ENCODE data around the gene LYZ.

The LYZ gene

GRCh38 chr12:69338936-69339335 lies 9.2 kb upstream of the LYZ start:
- DNase-seq (ENCODE audit: low read depth): no peak

- no peak for DNase-seq (ENCODE audit: low read depth)
Observed at GRCh38 chr12:69339999-69340398, 8.2 kb upstream of the LYZ start.

GRCh38 chr12:69341328-69341727 lies 6.9 kb upstream of the LYZ start:
- DNase-seq (ENCODE audit: low read depth): no peak

GRCh38 chr12:69342421-69342820 lies 5.8 kb upstream of the LYZ start:
- DNase-seq (ENCODE audit: low read depth): no peak

- no peak for DNase-seq (ENCODE audit: low read depth)
Observed at GRCh38 chr12:69343357-69343756, 4.8 kb upstream of the LYZ start.

- no peak for DNase-seq (ENCODE audit: low read depth)
Observed at GRCh38 chr12:69343885-69344612, 4.1 kb upstream of the LYZ start.

- no peak for DNase-seq (ENCODE audit: low read depth)
Observed at GRCh38 chr12:69345077-69345476, 3.1 kb upstream of the LYZ start.

- DNase-seq (ENCODE audit: low read depth): no peak
Observed at GRCh38 chr12:69345742-69346141, 2.4 kb upstream of the LYZ start.

GRCh38 chr12:69350002-69350626 lies 1.9 kb downstream of the LYZ start:
- no peak for DNase-seq (ENCODE audit: low read depth)

GRCh38 chr12:69350777-69351176 lies 2.6 kb downstream of the LYZ start:
- no peak for DNase-seq (ENCODE audit: low read depth)

- DNase-seq (ENCODE audit: low read depth): no peak
Observed at GRCh38 chr12:69351462-69352236, 3.5 kb downstream of the LYZ start.

GRCh38 chr12:69352904-69353303 lies 4.7 kb downstream of the LYZ start:
- DNase-seq (ENCODE audit: low read depth): no peak

- DNase-seq (ENCODE audit: low read depth): no peak
Observed at GRCh38 chr12:69354172-69354555, 6.0 kb downstream of the LYZ start.

GRCh38 chr12:69354556-69355187 lies 6.5 kb downstream of the LYZ start:
- DNase-seq (ENCODE audit: low read depth): no peak

GRCh38 chr12:69355363-69356028 lies 7.3 kb downstream of the LYZ start:
- DNase-seq (ENCODE audit: low read depth): no peak

GRCh38 chr12:69359531-69360347 lies 11.6 kb downstream of the LYZ start, which contains the start of gene YEATS4:
Gene YEATS4 (plus strand): TSS chr12:69359743. CDS start chr12:69359973, 230 bp downstream.
- DNase-seq (ENCODE audit: low read depth): peak; percentile 87

GRCh38 chr12:69360348-69360672 lies 12.1 kb downstream of the LYZ start:
- DNase-seq (ENCODE audit: low read depth): no peak

- no peak for DNase-seq (ENCODE audit: low read depth)
Observed at GRCh38 chr12:69366796-69367195, 18.6 kb downstream of the LYZ start.

- DNase-seq (ENCODE audit: low read depth): no peak
Observed at GRCh38 chr12:69368171-69368570, 20.0 kb downstream of the LYZ start.

- DNase-seq (ENCODE audit: low read depth): no peak
Observed at GRCh38 chr12:69383074-69383473, 34.9 kb downstream of the LYZ start.

GRCh38 chr12:69385038-69385437 lies 36.9 kb downstream of the LYZ start:
- no peak for DNase-seq (ENCODE audit: low read depth)

All from amniotic epithelial cell (primary cell).